WTC11 (cell line): ENCODE measurements around the gene AVP. TPM values are rescaled to one million over a fixed set of nuclear protein-coding genes. Genes with fewer than 3 reads are reported as not detected.

Experiments used
- ATAC-seq: fragments of 200-7000 bp; cut with Tn5 transposase; 2 replicates; pipeline ENCODE4 v1.10.0; 2021; ENCODE audit warnings: mild to moderate bottlenecking, moderate library complexity
- CTCF ChIA-PET: fragments of 300-600 bp; sonication (Branson Sonifier 250); formaldehyde crosslinking; loops from one replicate; lab custom pipeline; 2021; ENCODE audit warnings: antibody characterized with exemption; lab: Charles Lee
- POLR2A ChIA-PET: fragments of 350-600 bp; sonication (Branson Sonifier 250); formaldehyde crosslinking; loops from one replicate; lab custom pipeline; 2021; ENCODE audit warnings: antibody characterized with exemption; lab: Charles Lee
- DNase-seq: peaks from one replicate; pipeline ENCODE4 v3.0.0; 2021; ENCODE audit warnings: low spot score
- H3K27ac Mint-ChIP-seq: 2 replicates; pipeline ENCODE4 v1.8.0; 2021; ENCODE audit warnings: mixed read lengths
- H3K27me3 Mint-ChIP-seq: 2 replicates; pipeline ENCODE4 v1.8.0; 2021; ENCODE audit warnings: low read depth, mild to moderate bottlenecking, moderate library complexity, mixed read lengths
- H3K36me3 Mint-ChIP-seq: 2 replicates; pipeline ENCODE4 v1.8.0; 2021; ENCODE audit warnings: mixed read lengths
- H3K4me1 Mint-ChIP-seq: 2 replicates; pipeline ENCODE4 v1.8.0; 2022; ENCODE audit warnings: mixed read lengths
- H3K4me3 Mint-ChIP-seq: 2 replicates; pipeline ENCODE4 v1.8.0; 2021; ENCODE audit warnings: mild to moderate bottlenecking, moderate library complexity, mixed read lengths
- H3K9me3 Mint-ChIP-seq: 2 replicates; pipeline ENCODE4 v1.8.0; 2021; ENCODE audit warnings: mixed read lengths
- ARID4B ChIP-seq: sonication (generic); formaldehyde crosslinking; IDR thresholded peaks from 2 replicates; pipeline ENCODE4 v1.8.0; 2023; ENCODE audit warnings: missing genetic modification reagents, mild to moderate bottlenecking, borderline replicate concordance
- ATF1 ChIP-seq: sonication (generic); formaldehyde crosslinking; IDR thresholded peaks from 2 replicates; pipeline ENCODE4 v1.8.1; 2023; ENCODE audit warnings: mild to moderate bottlenecking, moderate library complexity, missing genetic modification reagents
- EMX1 ChIP-seq: fragments of 250-450 bp; sonication (Bioruptor Pico); IDR thresholded peaks from 2 replicates; pipeline ENCODE4 v1.8.0; 2021; ENCODE audit warnings: mild to moderate bottlenecking
- ERG ChIP-seq: fragments of 250-450 bp; sonication (Bioruptor Pico); IDR thresholded peaks from 2 replicates; pipeline ENCODE4 v1.8.0; 2021; ENCODE audit warnings: mild to moderate bottlenecking
- ESRRA ChIP-seq: sonication (generic); formaldehyde crosslinking; IDR thresholded peaks from 2 replicates; pipeline ENCODE4 v1.8.1; 2022; ENCODE audit warnings: mild to moderate bottlenecking, missing genetic modification reagents, borderline replicate concordance
- GTF2I ChIP-seq: fragments of 250-450 bp; sonication (Bioruptor Pico); conservative IDR thresholded peaks from 2 replicates; pipeline ENCODE4 v1.4.0; 2021; ENCODE audit warnings: mild to moderate bottlenecking
- JAZF1 ChIP-seq: fragments of 250-450 bp; sonication (Bioruptor Pico); IDR thresholded peaks from 2 replicates; pipeline ENCODE4 v1.9.0; 2021; ENCODE audit warnings: moderate library complexity, mild to moderate bottlenecking, inconsistent platforms
- NFE2L1 ChIP-seq: sonication (generic); formaldehyde crosslinking; IDR thresholded peaks from 2 replicates; pipeline ENCODE4 v1.8.1; 2023; ENCODE audit warnings: missing genetic modification reagents
- NFYB ChIP-seq: sonication (generic); formaldehyde crosslinking; conservative IDR thresholded peaks from 2 replicates; pipeline ENCODE4 v1.8.0; 2022; ENCODE audit warnings: low read depth, missing genetic modification reagents
- NR3C1 ChIP-seq: sonication (generic); formaldehyde crosslinking; conservative IDR thresholded peaks from 2 replicates; pipeline ENCODE4 v1.8.1; 2023; ENCODE audit warnings: low read depth, mild to moderate bottlenecking, missing genetic modification reagents
- TP53 ChIP-seq: sonication (generic); formaldehyde crosslinking; IDR thresholded peaks from 2 replicates; pipeline ENCODE4 v1.8.1; 2023; ENCODE audit warnings: mild to moderate bottlenecking, missing genetic modification reagents
- ZNF138 ChIP-seq: sonication (generic); formaldehyde crosslinking; conservative IDR thresholded peaks from 2 replicates; pipeline ENCODE4 v1.8.1; 2022; ENCODE audit warnings: mild to moderate bottlenecking, moderate library complexity, missing genetic modification reagents
- ZNF232 ChIP-seq: sonication (generic); formaldehyde crosslinking; IDR thresholded peaks from 2 replicates; pipeline ENCODE4 v1.8.0; 2022; ENCODE audit warnings: mild to moderate bottlenecking, missing genetic modification reagents
- total RNA-seq: library from RNA; stranded (reverse); gene quantifications from 3 replicates; pipeline ENCODE4 v1.2.3, GENCODE V29; 2021
- TF ChIP-seq, protein P1 (sequence below): fragments of 250-450 bp; sonication (Bioruptor Pico); IDR thresholded peaks from 2 replicates; pipeline ENCODE4 v1.9.0; 2021; ENCODE audit warnings: mild to moderate bottlenecking
- TF ChIP-seq, protein P2 (sequence below): sonication (generic); formaldehyde crosslinking; conservative IDR thresholded peaks from 2 replicates; pipeline ENCODE4 v1.8.1; 2022; ENCODE audit warnings: mild to moderate bottlenecking, missing genetic modification reagents
- TF ChIP-seq, protein P3 (sequence below): sonication (generic); formaldehyde crosslinking; IDR thresholded peaks from 2 replicates; pipeline ENCODE4 v1.8.1; 2022; ENCODE audit warnings: mild to moderate bottlenecking, moderate library complexity, missing genetic modification reagents
- TF ChIP-seq, protein P4 (sequence below): sonication (generic); formaldehyde crosslinking; IDR thresholded peaks from 2 replicates; pipeline ENCODE4 v1.8.0; 2022; ENCODE audit warnings: mild to moderate bottlenecking, missing genetic modification reagents
- TF ChIP-seq, protein P5 (sequence below): sonication (generic); formaldehyde crosslinking; IDR thresholded peaks from 2 replicates; pipeline ENCODE4 v1.8.0; 2023; ENCODE audit warnings: mild to moderate bottlenecking, missing genetic modification reagents

The AVP gene
- total RNA-seq, 1 experiment from 2014 or later: 0.50 TPM

DNA sequence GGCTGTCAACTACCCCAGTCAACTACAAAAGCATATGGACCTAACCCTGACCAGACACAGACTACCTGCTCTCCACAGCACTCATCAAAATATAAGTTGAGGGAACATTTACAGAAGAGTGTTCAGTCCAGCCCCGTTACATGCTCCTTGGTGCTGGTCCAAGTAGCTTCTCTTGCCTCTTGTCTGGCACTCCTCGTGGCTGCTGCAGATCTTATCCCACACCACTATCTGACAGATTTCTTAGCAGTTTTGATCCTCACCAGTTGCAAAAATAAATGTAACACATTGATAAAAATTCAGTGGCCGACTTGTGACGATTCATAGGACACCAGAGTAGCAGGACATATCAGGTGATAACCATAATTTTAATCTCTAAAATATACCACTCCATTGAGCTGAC lies 44.6 kb upstream of the AVP start:
- Mint-ChIP-seq H3K36me3 (peaks cover 14% of the 10 kb centered on the region), H3K4me1 (no peaks in the 10 kb centered on the region), H3K27ac (no peak overlapping the region), H3K4me3 (no peak overlapping the region), H3K27me3 (no peaks in the 10 kb centered on the region; the same call in 1 of the 2 replicates), H3K9me3 (peaks cover 4% of the 10 kb centered on the region; the same call in 1 of the 2 replicates)
- no peak for ATAC-seq
- POLR2A ChIA-PET: no interaction called here
- DNase-seq: no peak
- TF ChIP-seq ATF1 (CRISPR knock-in tag) (no peak), ERG (CRISPR knock-in tag) (no peak), JAZF1 (CRISPR knock-in tag) (no peak), ESRRA (CRISPR knock-in tag) (no peak), GTF2I (CRISPR knock-in tag) (no peak)
- TF ChIP-seq, protein P1, sequence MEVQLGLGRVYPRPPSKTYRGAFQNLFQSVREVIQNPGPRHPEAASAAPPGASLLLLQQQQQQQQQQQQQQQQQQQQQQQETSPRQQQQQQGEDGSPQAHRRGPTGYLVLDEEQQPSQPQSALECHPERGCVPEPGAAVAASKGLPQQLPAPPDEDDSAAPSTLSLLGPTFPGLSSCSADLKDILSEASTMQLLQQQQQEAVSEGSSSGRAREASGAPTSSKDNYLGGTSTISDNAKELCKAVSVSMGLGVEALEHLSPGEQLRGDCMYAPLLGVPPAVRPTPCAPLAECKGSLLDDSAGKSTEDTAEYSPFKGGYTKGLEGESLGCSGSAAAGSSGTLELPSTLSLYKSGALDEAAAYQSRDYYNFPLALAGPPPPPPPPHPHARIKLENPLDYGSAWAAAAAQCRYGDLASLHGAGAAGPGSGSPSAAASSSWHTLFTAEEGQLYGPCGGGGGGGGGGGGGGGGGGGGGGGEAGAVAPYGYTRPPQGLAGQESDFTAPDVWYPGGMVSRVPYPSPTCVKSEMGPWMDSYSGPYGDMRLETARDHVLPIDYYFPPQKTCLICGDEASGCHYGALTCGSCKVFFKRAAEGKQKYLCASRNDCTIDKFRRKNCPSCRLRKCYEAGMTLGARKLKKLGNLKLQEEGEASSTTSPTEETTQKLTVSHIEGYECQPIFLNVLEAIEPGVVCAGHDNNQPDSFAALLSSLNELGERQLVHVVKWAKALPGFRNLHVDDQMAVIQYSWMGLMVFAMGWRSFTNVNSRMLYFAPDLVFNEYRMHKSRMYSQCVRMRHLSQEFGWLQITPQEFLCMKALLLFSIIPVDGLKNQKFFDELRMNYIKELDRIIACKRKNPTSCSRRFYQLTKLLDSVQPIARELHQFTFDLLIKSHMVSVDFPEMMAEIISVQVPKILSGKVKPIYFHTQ: no peak
- CTCF ChIA-PET: interaction anchor here (0.6 kb wide), 1 partner anchor 9 kb away, joined by 3 read pairs; no protein-coding TSS in a partner anchor

- ATAC-seq (no peak), DNase-seq (no peak)
- H3K36me3 Mint-ChIP-seq: peaks cover 21% of the 10 kb centered on the region
- ChIA-PET CTCF (interaction anchor here (0.6 to 1.2 kb wide), 2 partner anchors 9 to 122 kb away, joined by 3 read pairs; no protein-coding TSS in a partner anchor), POLR2A (no interaction called here)
- H3K27ac Mint-ChIP-seq: no peak overlapping the region
- H3K4me1 Mint-ChIP-seq: no peaks in the 10 kb centered on the region
- peaks cover 1% of the 10 kb centered on the region; the same call in 1 of the 2 replicates for H3K27me3 Mint-ChIP-seq
- TF ChIP-seq ERG (CRISPR knock-in tag): no peak
- TF ChIP-seq NFE2L1 (CRISPR knock-in tag): no peak
- TF ChIP-seq ZNF138 (CRISPR knock-in tag): no peak
- TF ChIP-seq GTF2I (CRISPR knock-in tag): no peak
- no peak for TF ChIP-seq EMX1 (CRISPR knock-in tag)
- TF ChIP-seq, protein P2, sequence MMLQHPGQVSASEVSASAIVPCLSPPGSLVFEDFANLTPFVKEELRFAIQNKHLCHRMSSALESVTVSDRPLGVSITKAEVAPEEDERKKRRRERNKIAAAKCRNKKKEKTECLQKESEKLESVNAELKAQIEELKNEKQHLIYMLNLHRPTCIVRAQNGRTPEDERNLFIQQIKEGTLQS (CRISPR knock-in tag): no peak
- TF ChIP-seq NR3C1 (CRISPR knock-in tag): no peak
- no peak for TF ChIP-seq TP53 (CRISPR knock-in tag)
- TF ChIP-seq, protein P3, sequence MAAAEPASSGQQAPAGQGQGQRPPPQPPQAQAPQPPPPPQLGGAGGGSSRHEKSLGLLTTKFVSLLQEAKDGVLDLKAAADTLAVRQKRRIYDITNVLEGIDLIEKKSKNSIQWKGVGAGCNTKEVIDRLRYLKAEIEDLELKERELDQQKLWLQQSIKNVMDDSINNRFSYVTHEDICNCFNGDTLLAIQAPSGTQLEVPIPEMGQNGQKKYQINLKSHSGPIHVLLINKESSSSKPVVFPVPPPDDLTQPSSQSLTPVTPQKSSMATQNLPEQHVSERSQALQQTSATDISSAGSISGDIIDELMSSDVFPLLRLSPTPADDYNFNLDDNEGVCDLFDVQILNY: no peak
- TF ChIP-seq, protein P4, sequence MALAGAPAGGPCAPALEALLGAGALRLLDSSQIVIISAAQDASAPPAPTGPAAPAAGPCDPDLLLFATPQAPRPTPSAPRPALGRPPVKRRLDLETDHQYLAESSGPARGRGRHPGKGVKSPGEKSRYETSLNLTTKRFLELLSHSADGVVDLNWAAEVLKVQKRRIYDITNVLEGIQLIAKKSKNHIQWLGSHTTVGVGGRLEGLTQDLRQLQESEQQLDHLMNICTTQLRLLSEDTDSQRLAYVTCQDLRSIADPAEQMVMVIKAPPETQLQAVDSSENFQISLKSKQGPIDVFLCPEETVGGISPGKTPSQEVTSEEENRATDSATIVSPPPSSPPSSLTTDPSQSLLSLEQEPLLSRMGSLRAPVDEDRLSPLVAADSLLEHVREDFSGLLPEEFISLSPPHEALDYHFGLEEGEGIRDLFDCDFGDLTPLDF: no peak
- TF ChIP-seq NFYB (CRISPR knock-in tag): no peak
- TF ChIP-seq ARID4B: no peak
- no peak for TF ChIP-seq ZNF232
- TF ChIP-seq ESRRA (CRISPR knock-in tag): no peak
- TF ChIP-seq, protein P5, sequence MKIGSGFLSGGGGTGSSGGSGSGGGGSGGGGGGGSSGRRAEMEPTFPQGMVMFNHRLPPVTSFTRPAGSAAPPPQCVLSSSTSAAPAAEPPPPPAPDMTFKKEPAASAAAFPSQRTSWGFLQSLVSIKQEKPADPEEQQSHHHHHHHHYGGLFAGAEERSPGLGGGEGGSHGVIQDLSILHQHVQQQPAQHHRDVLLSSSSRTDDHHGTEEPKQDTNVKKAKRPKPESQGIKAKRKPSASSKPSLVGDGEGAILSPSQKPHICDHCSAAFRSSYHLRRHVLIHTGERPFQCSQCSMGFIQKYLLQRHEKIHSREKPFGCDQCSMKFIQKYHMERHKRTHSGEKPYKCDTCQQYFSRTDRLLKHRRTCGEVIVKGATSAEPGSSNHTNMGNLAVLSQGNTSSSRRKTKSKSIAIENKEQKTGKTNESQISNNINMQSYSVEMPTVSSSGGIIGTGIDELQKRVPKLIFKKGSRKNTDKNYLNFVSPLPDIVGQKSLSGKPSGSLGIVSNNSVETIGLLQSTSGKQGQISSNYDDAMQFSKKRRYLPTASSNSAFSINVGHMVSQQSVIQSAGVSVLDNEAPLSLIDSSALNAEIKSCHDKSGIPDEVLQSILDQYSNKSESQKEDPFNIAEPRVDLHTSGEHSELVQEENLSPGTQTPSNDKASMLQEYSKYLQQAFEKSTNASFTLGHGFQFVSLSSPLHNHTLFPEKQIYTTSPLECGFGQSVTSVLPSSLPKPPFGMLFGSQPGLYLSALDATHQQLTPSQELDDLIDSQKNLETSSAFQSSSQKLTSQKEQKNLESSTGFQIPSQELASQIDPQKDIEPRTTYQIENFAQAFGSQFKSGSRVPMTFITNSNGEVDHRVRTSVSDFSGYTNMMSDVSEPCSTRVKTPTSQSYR (CRISPR knock-in tag): no peak
- no peak overlapping the region for H3K4me3 Mint-ChIP-seq
- H3K9me3 Mint-ChIP-seq: peaks cover 7% of the 10 kb centered on the region
These were observed 43.9 kb upstream of the AVP start for GRCh38 chr20:3128275-3128984.
